Measurements from ENCODE around the gene PPT1.
"Not testable (repeated sequence)": the region's sequence is repeated elsewhere in the genome, so short reads cannot be mapped to it uniquely, and the experiment has no call there.

PPT1 gene

GRCh38 chr1:40053138-40053887 lies 43.7 kb downstream of the PPT1 start:
- DNase-seq: no peak

- no peak for DNase-seq
Measured at GRCh38 chr1:40050863-40051262, 46.2 kb downstream of the PPT1 start.

- DNase-seq: no peak
Measured at GRCh38 chr1:40049725-40050124, 47.3 kb downstream of the PPT1 start.

GRCh38 chr1:40047769-40048168 lies 49.3 kb downstream of the PPT1 start:
- no peak for DNase-seq

- no peak for DNase-seq
Measured at GRCh38 chr1:40047276-40047675, 49.8 kb downstream of the PPT1 start.

- DNase-seq: no peak
Measured at GRCh38 chr1:40045766-40046165, 51.3 kb downstream of the PPT1 start.

GRCh38 chr1:40045182-40045581 lies 51.9 kb downstream of the PPT1 start:
- no peak for DNase-seq

- DNase-seq: no peak
Measured at GRCh38 chr1:40044110-40044509, 52.9 kb downstream of the PPT1 start.

GRCh38 chr1:40042341-40042740 lies 54.7 kb downstream of the PPT1 start:
- DNase-seq: no peak

GRCh38 chr1:40041466-40041838 lies 55.6 kb downstream of the PPT1 start:
- DNase-seq: no peak

GRCh38 chr1:40040511-40041465 lies 56.3 kb downstream of the PPT1 start, which contains the start of gene CAP1:
CAP1 (plus strand) TSS chr1:40040729; CDS start chr1:40059347, 18,618 bp downstream.
- DNase-seq: peak; percentile 95

- DNase-seq: no peak
Measured at GRCh38 chr1:40039757-40040510, 57.1 kb downstream of the PPT1 start.

GRCh38 chr1:40039245-40039756 lies 57.8 kb downstream of the PPT1 start:
- DNase-seq: no peak

- no peak for DNase-seq
Measured at GRCh38 chr1:40038697-40039096, 58.4 kb downstream of the PPT1 start.

GRCh38 chr1:40037254-40037653 lies 59.8 kb downstream of the PPT1 start:
- not testable (repeated sequence) for DNase-seq

- DNase-seq: no peak
Measured at GRCh38 chr1:40036574-40036973, 60.5 kb downstream of the PPT1 start.

GRCh38 chr1:40034869-40035268 lies 62.2 kb downstream of the PPT1 start:
- no peak for DNase-seq

GRCh38 chr1:40032240-40032891 lies 64.7 kb downstream of the PPT1 start:
- DNase-seq: no peak

GRCh38 chr1:40030528-40031135 lies 66.4 kb downstream of the PPT1 start:
- DNase-seq: no peak

GRCh38 chr1:40029608-40030007 lies 67.4 kb downstream of the PPT1 start:
- no peak for DNase-seq

GRCh38 chr1:40027647-40028046 lies 69.4 kb downstream of the PPT1 start:
- DNase-seq: no peak

- DNase-seq: no peak
Measured at GRCh38 chr1:40024671-40025070, 72.4 kb downstream of the PPT1 start.

Data from cortex of kidney (tissue), 1 donor.